NCI-H446 (cell line): ENCODE results near the gene PDGFRA.
"Not testable (repeated sequence)": the region's sequence is repeated elsewhere in the genome, so short reads cannot be mapped to it uniquely, and the experiment has no call there.

Source experiments
- DNase-seq, 2 experiments: peaks; one replicate each; lab custom pipeline; 2025; lab: John Stamatoyannopoulos, UW

Gene PDGFRA

DNA sequence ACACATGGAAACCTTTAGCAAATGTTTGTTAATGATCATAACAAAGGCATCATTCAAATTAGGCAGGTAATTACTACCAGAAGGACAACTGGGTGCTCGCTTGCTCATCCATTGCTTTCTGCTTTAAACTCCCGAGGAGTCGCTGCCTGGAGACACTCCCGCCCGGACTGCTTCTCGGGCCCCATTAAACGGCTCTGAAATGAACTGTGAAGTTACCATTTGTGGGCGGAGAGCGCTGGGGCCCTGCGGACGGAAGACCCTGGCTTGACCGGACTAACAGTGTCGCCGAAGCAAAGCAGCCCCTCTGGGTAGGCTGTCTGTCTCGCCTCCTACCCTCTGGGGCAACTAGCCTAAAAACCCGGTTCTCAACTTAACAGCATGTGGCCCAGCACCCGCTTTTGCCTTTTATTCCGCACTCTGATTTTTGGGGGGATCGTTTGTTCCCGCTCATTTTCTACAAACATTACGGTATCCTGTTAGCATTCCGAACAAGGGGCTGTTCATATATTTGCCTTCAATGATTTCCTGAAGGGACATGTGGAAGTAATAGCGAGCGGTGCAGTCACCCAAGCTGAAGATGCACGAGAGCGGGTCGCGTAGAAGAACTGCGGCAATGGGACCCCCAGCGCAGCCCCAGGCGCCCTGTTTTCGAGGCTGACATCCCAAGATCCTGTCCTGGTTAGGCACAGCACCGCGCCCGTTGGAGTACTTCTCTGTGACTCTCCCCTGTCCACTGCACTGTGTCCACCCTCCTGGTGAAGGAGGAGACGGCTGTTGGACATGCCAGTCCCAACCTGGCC lies 1.6 kb upstream of the PDGFRA start:
- DNase-seq = no peak

DNA sequence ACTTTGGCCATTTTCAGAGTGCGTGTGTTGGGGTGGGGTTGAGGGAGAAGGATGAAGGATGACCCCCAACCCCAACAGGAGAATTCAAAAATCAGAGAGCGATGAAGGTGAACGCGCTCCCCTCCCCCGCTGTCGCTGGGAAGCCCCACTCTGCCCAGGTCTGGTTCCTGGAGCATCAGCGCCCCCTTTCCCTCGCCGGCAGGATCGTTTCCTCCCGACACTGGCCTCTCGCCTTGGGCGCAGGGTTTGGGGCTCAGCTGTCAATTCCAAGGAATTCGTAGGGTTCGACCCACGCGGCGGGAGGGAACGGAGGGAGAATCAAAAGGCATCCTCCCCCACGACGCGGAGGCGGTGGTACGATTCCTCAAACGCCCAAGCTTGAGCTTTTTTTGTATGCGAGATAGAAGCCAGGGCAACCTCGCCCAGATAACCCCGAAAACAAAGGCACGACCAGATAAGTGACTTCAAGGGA lies 1.0 kb upstream of the PDGFRA start:
- peak in 1 of 2 experiments; percentile 42 for DNase-seq

DNA sequence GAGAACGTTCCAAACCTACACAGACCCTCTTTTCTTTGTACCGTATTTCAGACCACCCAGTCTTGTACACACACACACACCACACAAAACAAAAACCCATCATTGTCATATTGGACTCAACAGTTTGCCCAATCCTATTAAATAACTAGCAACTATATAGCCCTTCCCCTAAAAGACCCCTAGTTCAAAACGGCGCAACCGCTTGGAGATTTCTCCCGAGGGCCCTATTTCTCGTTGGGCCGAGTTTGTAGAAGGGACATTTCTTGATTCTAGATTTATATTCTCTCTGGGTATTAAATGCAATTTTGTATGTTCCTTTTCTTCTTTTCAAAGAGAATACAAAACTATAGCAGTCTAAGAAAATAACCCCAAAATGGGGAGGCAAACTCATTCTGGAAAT lies 547 bp upstream of the PDGFRA start:
- DNase-seq = no peak

DNA sequence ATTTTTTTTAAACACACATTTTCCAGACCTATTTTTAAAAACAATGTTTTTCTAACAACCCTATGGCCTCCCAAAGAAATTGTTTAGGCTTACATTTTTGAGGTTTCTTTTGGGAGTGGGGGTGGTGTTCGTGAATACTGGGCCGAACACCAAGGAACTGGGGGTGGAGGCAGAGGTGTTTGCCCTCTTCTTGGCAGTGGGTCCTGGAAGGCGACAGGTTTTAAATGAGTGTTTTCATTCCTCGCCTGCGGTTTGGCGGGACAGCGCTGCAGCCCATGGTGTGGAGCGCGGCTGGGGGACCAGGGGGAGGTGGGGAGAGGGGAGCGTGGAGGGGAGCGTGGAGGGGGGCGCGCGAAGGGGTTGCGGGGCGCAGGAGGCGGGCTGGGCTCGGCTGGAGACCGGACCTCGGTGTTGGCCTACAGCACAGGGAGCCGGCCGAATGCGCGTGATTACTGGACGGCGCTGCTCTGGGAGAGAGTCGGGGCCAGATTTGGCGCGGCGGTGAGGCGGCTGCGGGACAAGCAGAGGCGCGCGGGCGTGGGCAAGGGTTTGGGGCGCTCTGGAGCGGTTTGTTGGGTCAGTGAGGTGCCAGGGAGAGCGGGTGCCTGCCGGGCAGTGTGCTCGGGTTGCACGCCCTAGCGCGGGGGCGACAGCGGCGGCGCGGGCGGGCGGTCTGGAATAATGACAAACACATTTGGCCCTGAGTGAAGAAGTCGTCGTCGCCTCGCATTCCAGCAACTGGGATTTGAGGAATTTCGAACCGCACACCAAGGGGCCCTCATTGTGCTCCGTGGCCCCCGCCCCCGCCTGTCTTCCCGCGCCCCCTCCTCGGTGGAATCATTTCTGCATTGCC lies 764 bp downstream of the PDGFRA start:
- no peak for DNase-seq

DNA sequence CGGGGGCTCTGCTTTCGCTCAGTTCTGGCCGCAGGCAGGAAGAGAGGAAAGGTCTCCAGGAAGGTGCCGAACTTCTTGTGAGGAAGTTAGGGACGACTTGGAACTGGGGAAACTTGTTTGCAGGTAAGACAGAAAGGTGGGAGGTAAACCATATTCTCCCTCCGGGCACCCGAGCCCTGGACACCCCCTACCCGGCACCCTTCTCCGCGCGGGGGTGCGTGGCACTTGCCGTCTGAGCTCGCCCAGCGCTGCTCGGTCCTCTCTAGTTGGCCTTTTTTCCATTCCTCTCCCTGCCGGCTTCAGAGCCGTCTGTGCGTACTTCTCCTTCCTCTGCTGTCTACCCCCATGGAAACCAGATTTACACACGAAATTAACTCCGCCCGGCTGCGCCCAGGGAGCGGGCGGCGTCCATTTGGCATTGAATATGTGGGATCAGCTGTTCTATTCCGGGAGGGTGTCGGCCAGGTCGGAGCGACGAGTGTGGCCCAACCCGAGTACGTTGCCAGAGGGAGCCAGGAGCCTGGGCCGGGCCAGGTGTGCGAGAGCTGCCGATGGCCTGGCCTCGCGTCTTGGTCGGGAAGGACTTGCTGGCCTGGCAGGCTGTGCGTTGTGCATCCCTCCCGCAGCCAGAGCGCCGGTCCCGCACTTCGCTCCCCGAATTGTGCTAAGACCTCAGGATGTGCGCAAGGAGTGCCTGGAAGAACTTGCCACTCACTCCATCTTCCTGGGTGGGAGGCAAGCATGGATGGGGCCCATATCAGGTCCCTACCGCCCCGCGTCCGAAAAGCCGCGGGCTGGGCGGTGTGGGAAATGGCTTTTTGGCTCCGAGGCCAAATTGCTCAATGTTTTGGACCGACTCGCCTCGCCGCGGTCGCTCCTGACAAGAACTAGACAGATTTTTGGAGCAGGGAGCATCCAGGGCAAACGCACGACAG lies 1.7 kb downstream of the PDGFRA start:
- no peak for DNase-seq

DNA sequence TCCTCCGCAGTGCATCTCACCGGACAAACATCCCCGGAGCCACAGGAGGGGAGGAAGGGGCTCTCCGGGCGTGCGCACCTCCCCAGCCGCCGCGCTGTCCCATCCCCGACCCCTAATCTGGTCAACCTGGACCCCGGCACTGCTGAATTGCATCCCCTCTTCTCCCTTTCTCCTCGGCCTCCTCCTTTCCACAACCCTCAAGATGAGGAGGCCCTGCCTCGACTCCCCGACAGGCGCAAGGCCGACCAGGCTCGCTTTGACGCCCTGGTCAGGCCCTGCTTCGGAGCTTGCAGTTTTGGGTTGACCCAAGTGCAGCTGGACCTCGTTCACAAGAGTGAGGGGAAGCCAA lies 2.3 kb downstream of the PDGFRA start:
- no peak for DNase-seq

DNA sequence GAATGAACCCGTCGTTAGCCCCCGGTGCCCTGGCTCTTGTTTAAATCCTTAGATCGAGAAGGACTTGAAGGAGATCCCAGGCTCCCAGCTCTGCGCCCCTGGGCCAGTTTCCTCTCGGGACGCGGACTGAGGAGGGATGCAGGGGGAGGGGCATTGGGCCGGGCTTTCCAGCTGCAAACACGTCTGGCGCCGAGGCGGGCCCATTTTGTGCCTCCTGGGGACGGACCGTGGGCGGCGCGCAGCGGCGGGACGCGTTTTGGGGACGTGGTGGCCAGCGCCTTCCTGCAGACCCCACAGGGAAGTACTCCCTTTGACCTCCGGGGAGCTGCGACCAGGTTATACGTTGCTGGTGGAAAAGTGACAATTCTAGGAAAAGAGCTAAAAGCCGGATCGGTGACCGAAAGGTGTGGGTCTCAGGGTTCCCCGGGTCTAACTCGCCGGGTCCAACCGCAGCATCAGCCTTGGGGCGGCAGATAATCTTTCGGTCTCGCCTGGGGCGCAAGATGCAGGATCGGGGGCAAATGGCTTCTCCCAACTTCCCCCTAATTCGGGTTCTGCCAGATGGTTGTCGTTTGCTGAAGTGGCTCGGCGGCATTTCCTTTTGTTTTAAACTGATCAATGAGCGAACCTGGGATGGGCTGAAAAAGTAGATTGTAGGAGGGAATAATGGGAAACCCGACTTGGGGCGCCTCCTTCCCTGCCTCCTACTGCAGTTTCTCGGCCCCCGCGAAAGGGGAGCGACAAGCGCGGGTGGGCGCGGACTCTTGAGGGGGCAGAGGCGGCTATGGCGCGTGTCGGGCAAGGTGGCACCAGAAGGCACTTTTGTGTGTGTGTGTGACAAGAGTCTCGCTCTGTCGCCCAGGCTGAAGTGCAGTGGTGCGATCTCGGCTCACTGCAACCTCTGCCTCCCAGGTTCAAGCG lies 2.9 kb downstream of the PDGFRA start:
- no peak for DNase-seq

DNA sequence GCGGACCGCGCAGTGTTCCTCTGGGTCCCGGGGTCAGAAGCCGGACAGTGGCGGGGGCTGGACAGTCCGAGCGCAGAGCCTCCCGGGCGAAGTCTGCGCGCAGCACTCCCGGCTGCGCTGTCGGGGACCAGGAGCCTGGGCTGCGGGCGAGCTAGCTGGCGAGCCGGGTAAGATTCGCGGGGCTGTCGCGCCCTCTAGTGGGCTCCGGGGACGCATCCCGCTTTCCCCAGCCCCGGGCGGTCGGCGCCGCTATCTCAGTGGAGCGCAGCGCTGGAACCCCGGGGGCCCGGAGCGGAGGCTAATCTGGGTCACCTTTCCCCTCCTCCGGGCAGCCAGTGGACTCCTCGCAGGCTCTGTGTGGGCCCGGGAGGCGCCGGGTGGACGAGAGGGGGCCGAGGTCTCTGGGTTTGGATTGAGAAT lies 4.2 kb downstream of the PDGFRA start:
- peak; percentile 42 to 80 for DNase-seq

DNA sequence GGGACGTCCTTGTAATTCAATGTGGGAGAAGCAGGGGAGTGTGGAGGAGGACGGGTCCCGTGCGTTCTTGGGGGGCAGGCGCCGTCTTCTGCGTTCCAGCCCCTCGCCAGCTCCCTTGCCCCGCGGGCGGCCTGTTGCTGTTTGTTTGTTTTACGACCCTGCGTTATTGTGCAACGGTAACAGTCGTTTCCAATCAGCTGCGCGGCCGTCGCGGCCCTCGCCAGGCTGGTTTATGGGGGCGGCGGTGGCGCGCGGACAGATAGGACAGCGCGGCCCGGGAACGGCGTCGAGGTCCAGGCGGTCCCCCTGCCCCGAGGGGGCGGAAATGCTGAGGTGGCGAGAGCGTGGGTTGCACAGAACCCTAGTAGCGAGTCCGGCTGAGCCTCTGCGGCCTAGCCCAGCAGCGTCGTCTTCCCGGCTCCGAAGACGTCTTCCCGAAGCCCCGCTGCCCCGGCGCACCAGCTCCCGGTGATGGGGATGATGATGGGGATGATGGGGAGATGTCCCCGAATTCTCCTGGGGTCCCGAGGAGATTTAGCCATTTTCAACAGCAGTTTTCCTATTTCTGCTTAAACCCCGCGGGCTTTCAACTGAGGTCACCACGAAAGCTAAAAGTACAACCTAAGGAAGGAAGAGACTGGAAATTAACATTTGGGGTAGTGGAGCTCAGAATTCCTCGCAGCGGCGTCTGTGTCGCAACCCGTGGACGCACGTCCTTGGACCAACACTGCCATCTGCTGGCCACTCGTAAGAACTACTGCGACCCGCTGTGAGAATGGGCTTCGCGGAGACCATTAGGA lies 4.8 kb downstream of the PDGFRA start:
- DNase-seq = peak; percentile 43 to 78

DNA sequence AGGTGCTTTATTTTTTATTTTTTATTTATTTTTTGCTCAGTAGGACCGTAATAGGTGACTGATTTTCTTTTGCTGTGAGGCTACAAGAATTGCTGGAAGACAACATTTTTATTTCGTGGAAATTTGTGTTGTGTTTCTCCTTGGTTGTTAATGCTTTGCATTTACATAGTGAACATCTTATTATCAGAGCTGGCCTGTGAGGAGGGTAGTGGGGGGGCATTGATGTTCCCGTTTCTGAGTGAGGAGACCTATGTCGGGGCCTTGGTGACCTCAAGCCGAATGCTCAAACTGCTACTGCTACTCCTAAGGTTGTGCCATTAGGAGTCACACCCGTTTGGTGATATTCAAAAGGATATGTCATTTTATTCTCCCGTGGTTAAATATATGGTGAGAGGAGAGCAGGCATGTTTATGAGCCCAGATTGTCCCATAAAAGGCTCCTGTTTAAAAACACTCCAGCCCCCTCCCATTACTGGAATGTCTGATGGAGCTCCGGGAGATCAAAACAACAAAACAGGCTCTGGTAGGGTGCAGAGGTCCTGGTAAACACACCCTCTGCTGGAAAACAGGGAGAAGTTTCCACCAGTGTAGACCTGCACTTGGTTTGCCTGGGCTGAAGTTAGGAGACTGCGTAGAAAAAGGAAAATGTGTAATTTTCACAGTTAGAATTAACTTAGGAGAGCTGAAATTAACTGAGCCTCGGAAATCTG lies 5.6 kb downstream of the PDGFRA start:
- DNase-seq = no peak

DNA sequence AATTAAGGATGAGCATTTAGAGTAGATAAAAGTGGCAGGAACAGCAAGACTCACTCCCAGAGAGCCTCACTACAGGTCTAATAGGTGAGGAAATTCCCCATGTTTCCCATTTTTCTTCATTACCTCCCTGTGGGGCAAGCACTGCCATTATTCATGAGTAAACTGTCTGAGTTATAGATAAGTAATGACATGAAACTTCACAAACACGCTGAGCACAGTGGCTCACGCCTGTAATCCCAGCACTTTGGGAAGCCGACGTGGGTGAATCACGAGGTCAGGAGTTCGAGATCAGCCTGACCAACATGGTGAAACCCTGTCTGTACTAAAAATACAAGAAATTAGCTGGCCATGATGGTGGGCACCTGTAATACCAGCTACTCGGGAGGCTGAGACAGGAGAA lies 7.2 kb downstream of the PDGFRA start:
- DNase-seq = not testable (repeated sequence)

DNA sequence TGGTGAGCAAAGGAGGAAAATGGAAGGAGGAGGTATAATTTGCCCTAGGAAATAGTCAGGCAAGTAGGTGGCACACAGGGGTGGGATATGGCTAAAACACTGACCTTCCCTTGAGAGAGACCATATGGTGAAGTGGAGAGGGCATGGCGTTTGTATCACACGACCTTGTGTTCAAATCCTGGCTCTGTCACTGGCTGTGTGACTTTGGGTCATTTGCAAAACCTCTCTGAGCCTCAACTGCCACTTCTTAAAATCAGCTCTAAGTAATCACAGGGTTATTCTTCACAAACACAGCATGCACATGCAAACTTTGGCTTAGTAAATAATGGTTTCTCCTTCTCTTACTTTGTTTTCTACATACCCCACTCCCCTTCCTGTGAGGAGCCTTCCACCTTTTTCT lies 8.7 kb downstream of the PDGFRA start:
- DNase-seq = no peak

DNA sequence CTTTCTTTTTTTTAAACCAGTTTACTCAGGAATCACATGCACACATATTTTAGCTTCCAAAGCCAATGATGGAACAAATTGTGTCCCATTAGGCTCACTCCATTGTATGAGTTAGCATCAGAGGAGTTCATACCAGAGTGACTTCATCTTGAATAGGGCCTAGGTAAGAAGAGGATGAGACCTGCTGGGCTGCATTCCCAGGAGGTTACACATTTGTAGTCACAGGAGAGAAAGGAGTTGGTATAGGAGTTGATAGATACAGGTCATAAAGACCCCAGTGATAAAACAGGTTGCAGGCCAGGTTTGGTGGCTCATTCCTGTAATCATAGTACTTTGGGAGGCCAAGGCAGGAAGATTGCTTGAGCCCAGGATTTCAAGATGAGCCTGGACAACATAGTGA lies 9.3 kb downstream of the PDGFRA start:
- no peak for DNase-seq

DNA sequence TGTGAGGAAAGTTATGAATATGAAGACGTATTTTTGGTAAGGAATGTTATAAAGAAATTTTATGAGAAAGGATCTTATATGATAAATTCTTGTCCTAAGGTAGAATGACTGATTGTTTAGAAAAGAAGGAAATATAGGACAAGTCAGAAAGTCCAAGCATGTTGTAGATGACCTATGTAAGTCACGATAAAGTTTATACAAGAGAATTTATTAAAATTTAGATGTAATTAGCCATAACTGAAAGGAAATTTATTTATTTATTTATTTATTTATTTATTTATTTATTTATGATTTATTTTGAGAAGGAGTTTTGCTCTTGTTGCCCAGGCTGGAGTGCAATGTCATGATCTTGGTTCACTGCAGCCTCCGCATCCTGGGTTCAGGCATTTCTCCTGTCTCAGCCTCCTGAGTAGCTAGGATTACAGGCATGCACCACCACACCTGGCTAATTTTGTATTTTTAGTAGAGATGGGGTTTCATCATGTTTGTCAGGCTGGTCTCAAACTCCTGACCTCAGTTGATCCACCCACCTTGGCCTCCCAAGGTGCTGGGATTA lies 12.3 kb downstream of the PDGFRA start:
- DNase-seq = not testable (repeated sequence)

DNA sequence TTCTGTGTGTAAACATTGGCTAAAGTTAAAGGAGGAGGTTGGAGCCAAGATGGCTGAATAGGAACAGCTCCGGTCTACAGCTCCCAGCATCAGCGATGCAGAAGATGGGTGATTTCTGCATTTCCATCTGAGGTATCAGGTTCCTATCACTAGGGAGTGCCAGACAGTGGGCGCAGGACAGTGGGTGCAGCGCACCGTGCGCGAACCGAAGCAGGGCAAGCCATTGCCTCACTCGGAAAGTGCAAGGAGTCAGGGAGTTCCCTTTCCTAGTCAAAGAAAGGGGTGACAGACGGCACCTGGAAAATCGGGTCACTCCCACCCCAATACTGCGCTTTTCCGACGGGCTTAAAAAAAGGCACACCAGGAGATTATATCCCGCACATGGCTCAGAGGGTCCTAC lies 14.4 kb downstream of the PDGFRA start:
- DNase-seq = not testable (repeated sequence)

DNA sequence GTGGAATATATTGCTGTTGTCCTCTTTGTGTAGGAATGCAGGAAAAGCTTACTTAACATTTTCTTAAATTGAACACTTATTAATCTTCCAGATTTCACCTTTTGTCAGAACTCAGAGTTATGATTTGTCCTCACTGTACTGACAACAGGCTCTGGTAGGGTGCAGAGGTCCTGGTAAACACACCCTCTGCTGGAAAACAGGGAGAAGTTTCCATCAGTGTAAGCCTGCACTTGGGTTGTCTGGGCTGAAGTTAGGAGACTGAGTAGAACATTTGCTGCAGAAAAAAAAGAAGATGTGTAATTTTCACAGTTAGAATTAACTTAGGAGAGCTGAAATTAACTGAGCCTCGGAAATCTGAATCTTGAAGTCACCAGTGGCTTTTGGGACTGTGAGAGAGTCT lies 23.2 kb downstream of the PDGFRA start:
- DNase-seq = not testable (repeated sequence)

DNA sequence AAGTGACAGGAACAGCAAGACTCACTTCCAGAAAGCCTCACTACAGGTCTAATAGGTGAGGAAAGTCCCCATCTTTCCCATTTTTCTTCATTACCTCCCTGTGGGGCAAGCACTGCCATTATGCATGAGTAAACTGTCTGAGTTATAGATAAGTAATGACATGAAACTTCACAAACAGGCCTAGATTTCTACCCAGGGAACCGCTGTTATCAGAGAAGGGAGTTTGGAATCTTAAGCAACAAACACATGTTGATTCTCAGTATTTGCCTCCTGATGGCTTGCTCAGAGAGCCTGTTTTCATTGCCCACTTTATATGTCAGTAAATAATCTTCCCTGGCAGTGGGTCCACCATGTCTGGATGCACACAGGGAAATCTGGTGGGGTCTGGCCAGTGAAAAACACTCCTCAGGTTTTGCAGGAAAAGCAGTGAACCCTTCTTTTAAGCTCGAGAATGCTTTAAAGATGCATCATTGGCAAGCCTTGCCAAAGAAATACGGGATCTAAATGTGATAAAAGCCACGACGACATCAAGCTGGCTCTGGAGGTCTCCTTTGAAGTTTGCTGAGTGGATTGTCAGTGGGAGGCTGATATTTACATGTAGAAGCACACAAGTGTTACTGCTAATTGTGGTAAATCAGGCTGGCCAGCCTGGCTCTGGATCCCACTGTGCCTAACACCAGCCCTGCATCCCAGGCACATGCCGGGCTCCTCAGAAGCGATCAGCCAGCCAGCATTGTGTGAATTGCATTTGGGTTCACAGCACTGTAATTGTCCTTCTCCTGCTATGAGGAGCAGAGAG lies 25.2 kb downstream of the PDGFRA start:
- no peak for DNase-seq

DNA sequence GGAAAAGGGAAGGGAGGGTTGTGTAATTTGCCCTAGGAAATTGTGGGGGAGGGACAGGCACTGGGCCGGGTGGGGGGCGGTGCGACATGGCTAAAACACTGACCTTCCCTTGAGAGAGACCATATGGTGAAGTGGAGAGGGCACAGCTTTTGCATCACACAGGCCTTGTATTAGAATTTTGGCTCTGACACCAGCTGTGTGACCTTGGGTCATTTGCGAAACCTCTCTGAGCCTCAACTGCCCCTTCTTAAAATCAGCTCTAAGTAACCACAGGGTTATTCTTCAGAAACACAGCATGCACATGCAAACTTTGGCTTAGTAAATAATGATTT lies 25.8 kb downstream of the PDGFRA start:
- DNase-seq = no peak
